Thoracic aorta (tissue), 2 donors: ENCODE data around the gene CRIP2. TPM values are rescaled to one million over a fixed set of nuclear protein-coding genes. Genes with fewer than 3 reads are reported as not detected.

ENCODE experiments used
- ATAC-seq: fragments of 150-250 bp; one replicate; pipeline ENCODE4 v1.8.0; 2017; ENCODE audit warnings: low read depth; ENCODE audit not compliant: insufficient number of reproducible peaks, low FRiP score
- DNase-seq: peaks from one replicate; pipeline ENCODE4 v3.0.0-alpha.2; 2020; ENCODE audit warnings: low spot score
- H3K27ac ChIP-seq, 2 donors: fragments of 200-600 bp; sonication (generic); 1 replicate in 1 of 2; 2 replicates in 1 of 2; pipeline ENCODE4 v1.5.1; 2016; ENCODE audit warnings: mild to moderate bottlenecking in 2 of 2, moderate library complexity in 2 of 2
- H3K27me3 ChIP-seq: fragments of 200-600 bp; sonication (generic); replicated peaks from 2 replicates; pipeline ENCODE4 v1.6.0; 2016; ENCODE audit warnings: mild to moderate bottlenecking; ENCODE audit not compliant: insufficient read depth
- H3K36me3 ChIP-seq: fragments of 200-600 bp; sonication (generic); one replicate; pipeline ENCODE4 v1.5.1; 2016
- H3K4me1 ChIP-seq, 2 donors: fragments of 200-600 bp; sonication (generic); 1 replicate in 1 of 2; 2 replicates in 1 of 2; pipeline versions ENCODE4 v1.5.1 to v1.6.0; 2016; ENCODE audit warnings: low read depth in 2 of 2, mild to moderate bottlenecking in 1 of 2; ENCODE audit not compliant: control insufficient read depth in 1 of 2
- H3K4me3 ChIP-seq: fragments of 200-600 bp; sonication (generic); 2 replicates; pipeline ENCODE4 v1.5.1; 2016; ENCODE audit warnings: mild to moderate bottlenecking
- H3K9me3 ChIP-seq: fragments of 200-600 bp; sonication (generic); 2 replicates; pipeline ENCODE4 v1.5.1; 2016
- CTCF ChIP-seq: fragments of 200-600 bp; sonication (generic); IDR thresholded peaks from one replicate; pipeline ENCODE4 v1.5.1; 2019; ENCODE audit warnings: antibody characterized with exemption
- total RNA-seq, 2 donors: library from RNA; depleted of rRNA; stranded (reverse); fragments of >200 nt; gene quantifications; one replicate each; pipeline versions ENCODE4 v1.1.0 to v1.2.3, GENCODE V29; 2016

The CRIP2 gene
- total RNA-seq, 2 donors from 2014 or later, result 307 to 748 TPM

- DNase-seq (no peak), ATAC-seq (no peak)
- no peak for TF ChIP-seq CTCF
- Histone ChIP-seq H3K27me3 (no peaks in the 10 kb centered on the region), H3K9me3 (no peaks in the 10 kb centered on the region), H3K36me3 (peaks cover 33% of the 10 kb centered on the region), H3K4me1 (no peaks in the 10 kb centered on the region), H3K27ac (no peak overlapping the region), H3K4me3 (no peak overlapping the region)
Measured at GRCh38 chr14:105456736-105457617, 17.6 kb upstream of the CRIP2 start.

DNA sequence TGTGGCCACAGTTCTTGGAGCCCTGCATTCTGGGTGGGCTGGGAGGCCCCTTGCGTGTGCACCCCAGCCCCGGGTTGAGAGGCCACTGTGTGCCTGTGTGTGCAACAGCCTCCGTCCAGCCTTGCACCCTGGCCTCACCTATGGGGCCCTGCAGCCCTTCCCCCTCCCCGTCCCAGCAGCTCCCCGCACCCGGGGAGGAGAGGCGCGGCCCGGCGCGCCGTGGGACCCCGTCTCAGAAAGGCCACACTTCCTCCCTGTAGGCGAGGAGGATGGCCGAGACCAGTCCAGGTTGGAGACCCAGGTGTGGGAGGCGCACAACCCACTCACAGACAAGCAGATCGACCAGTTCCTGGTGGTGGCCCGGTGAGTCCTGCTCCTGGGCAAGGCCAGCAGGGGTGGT, 16.6 kb upstream of the CRIP2 start:
- Histone ChIP-seq H3K4me3 (no peak overlapping the region), H3K27ac (no peak overlapping the region), H3K27me3 (no peaks in the 10 kb centered on the region), H3K4me1 (no peaks in the 10 kb centered on the region), H3K9me3 (no peaks in the 10 kb centered on the region), H3K36me3 (peaks cover 36% of the 10 kb centered on the region)
- ATAC-seq, result no peak
- no peak for DNase-seq
- no peak for TF ChIP-seq CTCF

- Histone ChIP-seq H3K27me3 (no peaks in the 10 kb centered on the region), H3K4me3 (no peak overlapping the region), H3K36me3 (peaks cover 41% of the 10 kb centered on the region), H3K27ac (no peak overlapping the region), H3K9me3 (no peaks in the 10 kb centered on the region), H3K4me1 (no peaks in the 10 kb centered on the region)
- no peak for DNase-seq
- ATAC-seq, result no peak
- TF ChIP-seq CTCF, result no peak
Measured at GRCh38 chr14:105458571-105458970, 16.1 kb upstream of the CRIP2 start.

DNA sequence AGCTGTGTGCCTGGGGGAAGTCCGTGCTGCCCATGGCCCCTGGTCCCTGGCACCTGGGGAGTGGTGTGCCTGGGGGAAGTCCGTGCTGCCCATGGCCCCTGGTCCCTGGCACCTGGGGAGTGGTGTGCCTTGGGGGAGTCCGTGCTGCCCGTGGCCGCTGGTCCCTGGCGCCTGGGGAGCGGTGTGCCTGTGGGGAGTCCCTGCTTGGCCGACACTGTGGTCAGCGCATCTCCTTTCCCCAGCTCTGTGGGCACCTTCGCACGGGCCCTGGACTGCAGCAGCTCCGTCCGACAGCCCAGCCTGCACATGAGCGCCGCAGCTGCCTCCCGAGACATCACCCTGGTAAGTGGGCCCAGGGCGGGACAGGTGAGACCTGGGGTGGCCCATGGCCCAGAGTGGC, 14.5 kb upstream of the CRIP2 start:
- Histone ChIP-seq H3K9me3 (no peaks in the 10 kb centered on the region), H3K27me3 (no peaks in the 10 kb centered on the region), H3K4me3 (no peak overlapping the region), H3K27ac (no peak overlapping the region), H3K4me1 (no peaks in the 10 kb centered on the region), H3K36me3 (peaks cover 39% of the 10 kb centered on the region)
- no peak for TF ChIP-seq CTCF
- DNase-seq (no peak), ATAC-seq (no peak)

- TF ChIP-seq CTCF, result no peak
- no peaks in the 10 kb centered on the region for H3K4me1 ChIP-seq
- peaks cover 38% of the 10 kb centered on the region for H3K36me3 ChIP-seq
- no peaks in the 10 kb centered on the region for H3K27me3 ChIP-seq
- no peaks in the 10 kb centered on the region for H3K9me3 ChIP-seq
- no peak for ATAC-seq
- H3K4me3 ChIP-seq, result no peak overlapping the region
- no peak for DNase-seq
- no peak overlapping the region for H3K27ac ChIP-seq
Measured at GRCh38 chr14:105460616-105461015, 14.0 kb upstream of the CRIP2 start.
